Measurements from ENCODE around the gene SLC5A6.
A peak's percentile ranks its signal among the peaks of the same experiment; 100 is the strongest.

SLC5A6 gene

GRCh38 chr2:27194538-27195354 is 17.3 kb downstream of the SLC5A6 start:
- POLR2A ChIA-PET, result no interaction called here
- CTCF ChIA-PET, result interaction anchor here (0.6 to 1.1 kb wide), 4 partner anchors 25 to 168 kb away, joined by 3 to 4 read pairs (median 4); no protein-coding TSS in a partner anchor
- DNase-seq (ENCODE audit: extremely low spot score), result no peak
- no peak for TF ChIP-seq HDGF (IDR thresholded peaks at IDR 0.05; ENCODE audit: borderline replicate concordance)
- TF ChIP-seq L3MBTL2 (conservative IDR thresholded peaks at IDR 0.05), result no peak
- no peak for TF ChIP-seq LEF1 (IDR thresholded peaks at IDR 0.05; ENCODE audit: borderline replicate concordance)
- TF ChIP-seq SUZ12 (IDR thresholded peaks at IDR 0.05), result no peak
- TF ChIP-seq, protein P1, sequence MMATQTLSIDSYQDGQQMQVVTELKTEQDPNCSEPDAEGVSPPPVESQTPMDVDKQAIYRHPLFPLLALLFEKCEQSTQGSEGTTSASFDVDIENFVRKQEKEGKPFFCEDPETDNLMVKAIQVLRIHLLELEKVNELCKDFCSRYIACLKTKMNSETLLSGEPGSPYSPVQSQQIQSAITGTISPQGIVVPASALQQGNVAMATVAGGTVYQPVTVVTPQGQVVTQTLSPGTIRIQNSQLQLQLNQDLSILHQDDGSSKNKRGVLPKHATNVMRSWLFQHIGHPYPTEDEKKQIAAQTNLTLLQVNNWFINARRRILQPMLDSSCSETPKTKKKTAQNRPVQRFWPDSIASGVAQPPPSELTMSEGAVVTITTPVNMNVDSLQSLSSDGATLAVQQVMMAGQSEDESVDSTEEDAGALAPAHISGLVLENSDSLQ (IDR thresholded peaks at IDR 0.05), result no peak
- TF ChIP-seq ZNF384 (IDR thresholded peaks at IDR 0.05), result no peak
- TF ChIP-seq TARDBP (IDR thresholded peaks at IDR 0.05), result no peak
- no peak for TF ChIP-seq FOXA1 (IDR thresholded peaks at IDR 0.05)
- TF ChIP-seq CTBP1 (IDR thresholded peaks at IDR 0.05; ENCODE audit: borderline replicate concordance), result no peak
- no peak for TF ChIP-seq ELF4 (IDR thresholded peaks at IDR 0.05)
- TF ChIP-seq FOXM1 (IDR thresholded peaks at IDR 0.05; ENCODE audit: borderline replicate concordance), result no peak
- no peak for TF ChIP-seq BHLHE40 (IDR thresholded peaks at IDR 0.05; ENCODE audit: borderline replicate concordance)
- TF ChIP-seq SP1 (IDR thresholded peaks at IDR 0.05), result no peak
- no peak for TF ChIP-seq ARNT (IDR thresholded peaks at IDR 0.05)
- TF ChIP-seq FOXK2 (IDR thresholded peaks at IDR 0.05), result no peak
- no peak for TF ChIP-seq NFRKB (IDR thresholded peaks at IDR 0.05)

GRCh38 chr2:27191070-27191829 is 20.8 kb downstream of the SLC5A6 start:
- ChIA-PET POLR2A (interaction anchor here (0.6 to 0.9 kb wide), 2 partner anchors 10 to 68 kb away, joined by 3 read pairs; partner anchors contain the start of gene ABHD1), CTCF (interaction anchor here (0.6 to 1.4 kb wide), 12 partner anchors 9 to 104 kb away, joined by 3 to 8 read pairs (median 4); partner anchors contain the start of genes ATRAID, KHK, PREB and SLC5A6)
- DNase-seq (ENCODE audit: extremely low spot score), result peak; percentile 48
- TF ChIP-seq FOXA1 (IDR thresholded peaks at IDR 0.05) (no peak), FOXM1 (IDR thresholded peaks at IDR 0.05; ENCODE audit: borderline replicate concordance) (no peak), LEF1 (IDR thresholded peaks at IDR 0.05; ENCODE audit: borderline replicate concordance) (no peak), FOXK2 (IDR thresholded peaks at IDR 0.05) (no peak), ARNT (IDR thresholded peaks at IDR 0.05) (no peak), TARDBP (IDR thresholded peaks at IDR 0.05) (no peak), L3MBTL2 (conservative IDR thresholded peaks at IDR 0.05) (no peak), BHLHE40 (IDR thresholded peaks at IDR 0.05; ENCODE audit: borderline replicate concordance) (no peak), NFRKB (IDR thresholded peaks at IDR 0.05) (no peak), HDGF (IDR thresholded peaks at IDR 0.05; ENCODE audit: borderline replicate concordance) (no peak), SP1 (IDR thresholded peaks at IDR 0.05) (no peak), ELF4 (IDR thresholded peaks at IDR 0.05) (no peak), ZNF384 (IDR thresholded peaks at IDR 0.05) (no peak), CTBP1 (IDR thresholded peaks at IDR 0.05; ENCODE audit: borderline replicate concordance) (no peak), SUZ12 (IDR thresholded peaks at IDR 0.05) (no peak)
- TF ChIP-seq, protein P1 (IDR thresholded peaks at IDR 0.05), result no peak

DNA sequence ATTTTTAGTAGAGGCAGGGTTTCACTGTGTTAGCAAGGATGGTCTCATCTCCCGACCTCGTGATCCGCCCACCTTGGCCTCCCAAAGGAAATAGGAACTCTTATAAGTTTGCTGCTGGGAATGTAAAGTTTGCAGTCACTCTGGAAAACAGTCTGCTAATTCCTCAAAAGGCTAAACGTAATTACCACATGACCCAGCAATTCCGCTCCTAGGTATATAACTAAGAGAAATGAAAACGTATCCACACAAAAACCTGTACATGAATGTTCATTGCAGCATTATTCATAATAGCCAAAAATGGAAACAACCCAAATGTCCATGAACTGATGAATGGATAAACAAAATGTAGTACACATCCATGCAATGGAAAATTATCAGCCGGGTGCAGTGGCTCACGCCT is 22.1 kb downstream of the SLC5A6 start:
- ChIA-PET CTCF (no interaction called here), POLR2A (no interaction called here)
- DNase-seq (ENCODE audit: extremely low spot score), result no peak
- TF ChIP-seq HDGF (IDR thresholded peaks at IDR 0.05; ENCODE audit: borderline replicate concordance), result no peak
- TF ChIP-seq SP1 (IDR thresholded peaks at IDR 0.05), result no peak
- no peak for TF ChIP-seq TARDBP (IDR thresholded peaks at IDR 0.05)
- no peak for TF ChIP-seq FOXM1 (IDR thresholded peaks at IDR 0.05; ENCODE audit: borderline replicate concordance)
- no peak for TF ChIP-seq SUZ12 (IDR thresholded peaks at IDR 0.05)
- no peak for TF ChIP-seq NFRKB (IDR thresholded peaks at IDR 0.05)
- no peak for TF ChIP-seq CTBP1 (IDR thresholded peaks at IDR 0.05; ENCODE audit: borderline replicate concordance)
- TF ChIP-seq BHLHE40 (IDR thresholded peaks at IDR 0.05; ENCODE audit: borderline replicate concordance), result no peak
- TF ChIP-seq LEF1 (IDR thresholded peaks at IDR 0.05; ENCODE audit: borderline replicate concordance), result no peak
- TF ChIP-seq FOXK2 (IDR thresholded peaks at IDR 0.05), result no peak
- TF ChIP-seq, protein P1 (IDR thresholded peaks at IDR 0.05), result no peak
- no peak for TF ChIP-seq ELF4 (IDR thresholded peaks at IDR 0.05)
- TF ChIP-seq FOXA1 (IDR thresholded peaks at IDR 0.05), result no peak
- no peak for TF ChIP-seq ZNF384 (IDR thresholded peaks at IDR 0.05)

DNA sequence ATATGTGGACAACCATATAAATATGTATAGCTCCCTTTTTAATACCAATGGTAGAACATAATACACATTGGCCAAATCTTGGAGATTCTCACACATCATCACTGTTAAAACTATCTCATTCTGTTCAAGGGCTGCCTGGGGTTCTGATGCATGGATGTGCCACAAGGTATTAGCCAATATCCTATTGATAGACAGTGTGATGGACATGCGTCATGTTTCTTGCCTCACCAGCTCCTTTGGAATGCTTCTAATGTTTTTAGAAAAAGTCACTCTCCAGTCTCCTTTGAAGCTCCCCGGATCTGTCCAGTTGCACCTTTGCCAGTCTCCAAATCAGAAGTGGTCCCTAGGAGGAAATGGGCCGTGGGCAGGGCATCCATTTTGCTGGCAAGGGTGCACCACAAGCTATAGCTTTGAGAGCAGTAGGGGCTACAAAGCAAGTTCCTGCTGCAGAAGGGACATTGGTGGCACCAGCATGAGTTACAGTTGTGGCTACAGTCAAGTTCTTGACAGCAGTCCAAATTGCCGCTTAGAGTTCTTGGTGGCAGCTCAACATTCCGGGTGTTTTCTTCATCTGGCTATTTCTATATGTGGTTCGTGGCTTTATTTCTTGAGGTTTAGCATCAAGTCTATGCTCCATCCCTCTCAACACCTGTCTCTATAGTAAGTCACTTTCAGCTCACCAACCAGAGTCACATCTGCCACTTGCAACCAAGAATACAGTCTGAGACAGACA is 25.3 kb downstream of the SLC5A6 start:
- DNase-seq (ENCODE audit: extremely low spot score), result no peak
- ChIA-PET CTCF (interaction anchor here (0.5 to 0.6 kb wide), 2 partner anchors 15 to 17 kb away, joined by 4 read pairs; no protein-coding TSS in a partner anchor), POLR2A (interaction anchor here (0.5 to 0.7 kb wide), 2 partner anchors 13 to 24 kb away, joined by 3 read pairs; no protein-coding TSS in a partner anchor)
- no peak for TF ChIP-seq ELF4 (IDR thresholded peaks at IDR 0.05)
- TF ChIP-seq LEF1 (IDR thresholded peaks at IDR 0.05; ENCODE audit: borderline replicate concordance), result no peak
- TF ChIP-seq SP1 (IDR thresholded peaks at IDR 0.05), result no peak
- TF ChIP-seq TARDBP (IDR thresholded peaks at IDR 0.05), result no peak
- no peak for TF ChIP-seq SUZ12 (IDR thresholded peaks at IDR 0.05)
- TF ChIP-seq ZNF384 (IDR thresholded peaks at IDR 0.05), result no peak
- no peak for TF ChIP-seq CTBP1 (IDR thresholded peaks at IDR 0.05; ENCODE audit: borderline replicate concordance)
- TF ChIP-seq L3MBTL2 (conservative IDR thresholded peaks at IDR 0.05), result no peak
- no peak for TF ChIP-seq HDGF (IDR thresholded peaks at IDR 0.05; ENCODE audit: borderline replicate concordance)
- no peak for TF ChIP-seq FOXA1 (IDR thresholded peaks at IDR 0.05)
- no peak for TF ChIP-seq BHLHE40 (IDR thresholded peaks at IDR 0.05; ENCODE audit: borderline replicate concordance)
- TF ChIP-seq, protein P1 (IDR thresholded peaks at IDR 0.05), result no peak

Measured in HEK293T (cell line).